Occipital lobe (tissue), 2 donors: ENCODE measurements around the gene KLRD1. TPM values are rescaled to one million over a fixed set of nuclear protein-coding genes. Genes with fewer than 3 reads are reported as not detected.
"Not testable (repeated sequence)": the region's sequence is repeated elsewhere in the genome, so short reads cannot be mapped to it uniquely, and the experiment has no call there.

Source experiments
- DNase-seq: peaks from one replicate; lab custom pipeline; 2025; lab: John Stamatoyannopoulos, UW
- total RNA-seq: library from RNA; depleted of rRNA; stranded (reverse); fragments of >200 nt; gene quantifications from one replicate; pipeline ENCODE4 v1.2.3, GENCODE V29; 2014

The KLRD1 gene
- total RNA-seq, 1 donor from 2014 or later: 0.16 TPM

- DNase-seq: no peak
Measured at GRCh38 chr12:10368206-10369171, 60.8 kb downstream of the KLRD1 start.

GRCh38 chr12:10369557-10370415 is 62.1 kb downstream of the KLRD1 start:
- no peak for DNase-seq

- DNase-seq: not testable (repeated sequence)
Measured at GRCh38 chr12:10371893-10372535, 64.3 kb downstream of the KLRD1 start.

GRCh38 chr12:10372559-10372958 is 64.9 kb downstream of the KLRD1 start:
- DNase-seq: no peak

- no peak for DNase-seq
Measured at GRCh38 chr12:10374624-10375018, 67.0 kb downstream of the KLRD1 start.

GRCh38 chr12:10378737-10379136 is 71.1 kb downstream of the KLRD1 start:
- not testable (repeated sequence) for DNase-seq

Other genes starting within 250 kb of the KLRD1 start
- gene CLEC1A, start 208.9 kb upstream of the KLRD1 start, total RNA-seq: 0.62 TPM
- gene CLEC7A, start 177.7 kb upstream of the KLRD1 start, total RNA-seq: 4.5 TPM
- gene OLR1, start 135.7 kb upstream of the KLRD1 start, total RNA-seq: 7.3 TPM
- gene TMEM52B, start 128.8 kb upstream of the KLRD1 start, total RNA-seq: 0.62 TPM
- 60.7 TPM for gene GABARAPL1, start 95.0 kb upstream of the KLRD1 start, total RNA-seq
- not detected for gene KLRK1, start 82.2 kb downstream of the KLRD1 start, total RNA-seq
- gene KLRC4, start 101.9 kb downstream of the KLRD1 start, total RNA-seq: not detected
- gene KLRC3, start 112.7 kb downstream of the KLRD1 start, total RNA-seq: 2.2 TPM
- 2.5 TPM for gene KLRC2, start 128.1 kb downstream of the KLRD1 start, total RNA-seq
- not detected for gene KLRC1, start 145.5 kb downstream of the KLRD1 start, total RNA-seq
- 1.9 TPM for gene EIF2S3B, start 198.0 kb downstream of the KLRD1 start, total RNA-seq